Memory B cell (primary cell): ENCODE measurements around the gene ZNF518B.

Experiments
- ATAC-seq: fragments of 150-1000 bp; cut with Tn5 transposase; 2 replicates; pipeline ENCODE4 v1.10.0; 2021; ENCODE audit warnings: low read depth, mild to moderate bottlenecking, moderate library complexity
- DNase-seq, 2 donors: peaks; one replicate each; pipeline ENCODE4 v3.0.0; 2022; ENCODE audit warnings: low spot score in 2 of 2
- H3K27ac Mint-ChIP-seq: one replicate; pipeline ENCODE4 v1.8.0; 2022; ENCODE audit warnings: mild to moderate bottlenecking, moderate library complexity, mixed read lengths
- H3K27me3 Mint-ChIP-seq: one replicate; pipeline ENCODE4 v1.8.0; 2022; ENCODE audit warnings: mixed read lengths
- H3K36me3 Mint-ChIP-seq: one replicate; pipeline ENCODE4 v1.8.0; 2022; ENCODE audit warnings: mild to moderate bottlenecking, mixed read lengths
- H3K4me1 Mint-ChIP-seq: one replicate; pipeline ENCODE4 v1.8.0; 2022; ENCODE audit warnings: mixed read lengths
- H3K4me3 Mint-ChIP-seq: one replicate; pipeline ENCODE4 v1.8.0; 2022; ENCODE audit warnings: mild to moderate bottlenecking, moderate library complexity, mixed read lengths
- H3K9me3 Mint-ChIP-seq: one replicate; pipeline ENCODE4 v1.8.0; 2022; ENCODE audit warnings: mixed read lengths

Gene ZNF518B

GRCh38 chr4:10457255-10457801 lies at the start of gene ZNF518B:
ZNF518B (minus strand) TSS chr4:10457426; CDS start chr4:10446328, 11,098 bp downstream.
- Mint-ChIP-seq H3K36me3 (peaks cover 21% of the 10 kb centered on the region), H3K4me1 (peaks cover 22% of the 10 kb centered on the region)
- peak; percentile 74 for ATAC-seq

GRCh38 chr4:10506077-10506476 lies 48.9 kb upstream of the ZNF518B start:
- peaks cover 8% of the 10 kb centered on the region for H3K36me3 Mint-ChIP-seq
- peak; percentile 69 for ATAC-seq
- H3K9me3 Mint-ChIP-seq = peaks cover 2% of the 10 kb centered on the region
- H3K4me1 Mint-ChIP-seq = no peaks in the 10 kb centered on the region
- no peak overlapping the region for H3K4me3 Mint-ChIP-seq
- DNase-seq = no peak
- H3K27me3 Mint-ChIP-seq = no peaks in the 10 kb centered on the region
- no peak overlapping the region for H3K27ac Mint-ChIP-seq

More at GRCh38 chr4:10457255-10457801, at the start of gene ZNF518B:
- peak; percentile 82 to 87 for DNase-seq
- Mint-ChIP-seq H3K4me3 (peak within 1 kb of the TSS; percentile 92), H3K27ac (peak within 1 kb of the TSS; percentile 93), H3K27me3 (peaks cover 10% of the 10 kb centered on the region), H3K9me3 (peaks cover 1% of the 10 kb centered on the region)

- Mint-ChIP-seq H3K27me3 (peaks cover under 1% of the 10 kb centered on the region), H3K36me3 (peaks cover 11% of the 10 kb centered on the region), H3K9me3 (peaks cover 2% of the 10 kb centered on the region), H3K4me1 (no peaks in the 10 kb centered on the region), H3K27ac (no peak overlapping the region), H3K4me3 (no peak overlapping the region)
- no peak for DNase-seq
- ATAC-seq = no peak
Measured at GRCh38 chr4:10504570-10505179, 47.4 kb upstream of the ZNF518B start.

- Mint-ChIP-seq H3K4me3 (no peak overlapping the region), H3K9me3 (peaks cover 2% of the 10 kb centered on the region), H3K4me1 (no peaks in the 10 kb centered on the region), H3K27me3 (peaks cover 2% of the 10 kb centered on the region), H3K27ac (no peak overlapping the region), H3K36me3 (peaks cover 13% of the 10 kb centered on the region)
- ATAC-seq (no peak), DNase-seq (no peak)
Measured at GRCh38 chr4:10502717-10503116, 45.5 kb upstream of the ZNF518B start.

- Mint-ChIP-seq H3K4me1 (no peaks in the 10 kb centered on the region), H3K27me3 (peaks cover 2% of the 10 kb centered on the region), H3K36me3 (peaks cover 13% of the 10 kb centered on the region), H3K4me3 (no peak overlapping the region), H3K9me3 (peaks cover 2% of the 10 kb centered on the region), H3K27ac (no peak overlapping the region)
- ATAC-seq (no peak), DNase-seq (no peak)
Measured at GRCh38 chr4:10500776-10501175, 43.5 kb upstream of the ZNF518B start.

- Mint-ChIP-seq H3K4me3 (no peak overlapping the region), H3K27ac (no peak overlapping the region)
Measured at GRCh38 chr4:10496200-10496599, 39.0 kb upstream of the ZNF518B start.

GRCh38 chr4:10495651-10496050 lies 38.4 kb upstream of the ZNF518B start:
- no peak overlapping the region for H3K27ac Mint-ChIP-seq
- ATAC-seq (no peak), DNase-seq (no peak)
- no peaks in the 10 kb centered on the region for H3K4me1 Mint-ChIP-seq
- no peak overlapping the region for H3K4me3 Mint-ChIP-seq
- H3K9me3 Mint-ChIP-seq = no peaks in the 10 kb centered on the region
- peaks cover 7% of the 10 kb centered on the region for H3K27me3 Mint-ChIP-seq
- H3K36me3 Mint-ChIP-seq = peaks cover 4% of the 10 kb centered on the region

More at GRCh38 chr4:10496200-10496599, 39.0 kb upstream of the ZNF518B start:
- Mint-ChIP-seq H3K27me3 (peaks cover 7% of the 10 kb centered on the region), H3K4me1 (no peaks in the 10 kb centered on the region), H3K36me3 (peaks cover 8% of the 10 kb centered on the region), H3K9me3 (no peaks in the 10 kb centered on the region)
- no peak for DNase-seq
- no peak for ATAC-seq

- Mint-ChIP-seq H3K36me3 (no peaks in the 10 kb centered on the region), H3K27ac (no peak overlapping the region), H3K27me3 (peaks cover 5% of the 10 kb centered on the region), H3K9me3 (no peaks in the 10 kb centered on the region), H3K4me3 (no peak overlapping the region), H3K4me1 (no peaks in the 10 kb centered on the region)
- DNase-seq (no peak), ATAC-seq (no peak)
Measured at GRCh38 chr4:10492464-10492863, 35.2 kb upstream of the ZNF518B start.

GRCh38 chr4:10491401-10491800 lies 34.2 kb upstream of the ZNF518B start:
- Mint-ChIP-seq H3K27me3 (peaks cover 5% of the 10 kb centered on the region), H3K36me3 (no peaks in the 10 kb centered on the region)

GRCh38 chr4:10490996-10491395 lies 33.8 kb upstream of the ZNF518B start:
- peaks cover 5% of the 10 kb centered on the region for H3K27me3 Mint-ChIP-seq
- no peak for DNase-seq
- H3K4me1 Mint-ChIP-seq = no peaks in the 10 kb centered on the region
- H3K9me3 Mint-ChIP-seq = no peaks in the 10 kb centered on the region
- no peak overlapping the region for H3K27ac Mint-ChIP-seq
- H3K4me3 Mint-ChIP-seq = no peak overlapping the region
- ATAC-seq = no peak
- no peaks in the 10 kb centered on the region for H3K36me3 Mint-ChIP-seq

More at GRCh38 chr4:10491401-10491800, 34.2 kb upstream of the ZNF518B start:
- DNase-seq = no peak
- Mint-ChIP-seq H3K27ac (no peak overlapping the region), H3K4me1 (no peaks in the 10 kb centered on the region), H3K4me3 (no peak overlapping the region), H3K9me3 (no peaks in the 10 kb centered on the region)
- ATAC-seq = no peak

GRCh38 chr4:10482913-10483312 lies 25.7 kb upstream of the ZNF518B start:
- ATAC-seq (no peak), DNase-seq (no peak)
- Mint-ChIP-seq H3K4me1 (no peaks in the 10 kb centered on the region), H3K9me3 (no peaks in the 10 kb centered on the region), H3K36me3 (no peaks in the 10 kb centered on the region), H3K27me3 (peaks cover 3% of the 10 kb centered on the region), H3K4me3 (no peak overlapping the region), H3K27ac (no peak overlapping the region)

- H3K9me3 Mint-ChIP-seq = no peaks in the 10 kb centered on the region
- DNase-seq (no peak), ATAC-seq (no peak)
- H3K4me3 Mint-ChIP-seq = no peak overlapping the region
- H3K27ac Mint-ChIP-seq = no peak overlapping the region
- no peaks in the 10 kb centered on the region for H3K36me3 Mint-ChIP-seq
- peaks cover 3% of the 10 kb centered on the region for H3K27me3 Mint-ChIP-seq
- H3K4me1 Mint-ChIP-seq = peaks cover 3% of the 10 kb centered on the region
Measured at GRCh38 chr4:10480616-10481015, 23.4 kb upstream of the ZNF518B start.

GRCh38 chr4:10478621-10479020 lies 21.4 kb upstream of the ZNF518B start:
- no peaks in the 10 kb centered on the region for H3K9me3 Mint-ChIP-seq
- no peak overlapping the region for H3K27ac Mint-ChIP-seq
- H3K27me3 Mint-ChIP-seq = peaks cover 6% of the 10 kb centered on the region
- DNase-seq = no peak
- H3K4me3 Mint-ChIP-seq = no peak overlapping the region
- no peak for ATAC-seq
- peaks cover 3% of the 10 kb centered on the region for H3K4me1 Mint-ChIP-seq
- no peaks in the 10 kb centered on the region for H3K36me3 Mint-ChIP-seq

- ATAC-seq (no peak), DNase-seq (no peak)
- no peak overlapping the region for H3K27ac Mint-ChIP-seq
- H3K27me3 Mint-ChIP-seq = peaks cover 7% of the 10 kb centered on the region
- no peaks in the 10 kb centered on the region for H3K36me3 Mint-ChIP-seq
- no peak overlapping the region for H3K4me3 Mint-ChIP-seq
- no peaks in the 10 kb centered on the region for H3K9me3 Mint-ChIP-seq
- H3K4me1 Mint-ChIP-seq = no peaks in the 10 kb centered on the region
Measured at GRCh38 chr4:10470505-10470904, 13.3 kb upstream of the ZNF518B start.

- peaks cover 3% of the 10 kb centered on the region for H3K9me3 Mint-ChIP-seq
- peaks cover 20% of the 10 kb centered on the region for H3K27me3 Mint-ChIP-seq
- H3K4me3 Mint-ChIP-seq = no peak overlapping the region
- DNase-seq = no peak
- no peak overlapping the region for H3K27ac Mint-ChIP-seq
- peaks cover 2% of the 10 kb centered on the region for H3K4me1 Mint-ChIP-seq
- ATAC-seq = no peak
- H3K36me3 Mint-ChIP-seq = peaks cover 5% of the 10 kb centered on the region
Measured at GRCh38 chr4:10466161-10466560, 8.9 kb upstream of the ZNF518B start.
